ENCODE data around the gene TFF2.

TFF2 gene

GRCh38 chr21:42311160-42311559 lies 39.6 kb downstream of the TFF2 start:
- DNase-seq = no peak
- Histone ChIP-seq H3K27ac (no peak overlapping the region), H3K36me3 (replicated peaks) (no peaks in the 10 kb centered on the region), H3K4me3 (ENCODE audit: low read depth, low read length) (no peak overlapping the region), H3K27me3 (replicated peaks) (no peaks in the 10 kb centered on the region)
- TF ChIP-seq CTCF (IDR thresholded peaks at IDR 0.05; ENCODE audit: low read depth, low read length, missing control alignments) = no peak
- in situ Hi-C loops (cut with HindIII; ENCODE audit: low pct_ligation_motif_present, low sequenced_read_pairs) = no loop called here

- Histone ChIP-seq H3K36me3 (replicated peaks) (no peaks in the 10 kb centered on the region), H3K27me3 (replicated peaks) (no peaks in the 10 kb centered on the region), H3K27ac (no peak overlapping the region), H3K4me3 (ENCODE audit: low read depth, low read length) (no peak overlapping the region)
- DNase-seq = no peak
- no peak for TF ChIP-seq CTCF (IDR thresholded peaks at IDR 0.05; ENCODE audit: low read depth, low read length, missing control alignments)
- in situ Hi-C loops (cut with HindIII; ENCODE audit: low pct_ligation_motif_present, low sequenced_read_pairs) = no loop called here
Observed at GRCh38 chr21:42310411-42311001, 40.3 kb downstream of the TFF2 start.

DNA sequence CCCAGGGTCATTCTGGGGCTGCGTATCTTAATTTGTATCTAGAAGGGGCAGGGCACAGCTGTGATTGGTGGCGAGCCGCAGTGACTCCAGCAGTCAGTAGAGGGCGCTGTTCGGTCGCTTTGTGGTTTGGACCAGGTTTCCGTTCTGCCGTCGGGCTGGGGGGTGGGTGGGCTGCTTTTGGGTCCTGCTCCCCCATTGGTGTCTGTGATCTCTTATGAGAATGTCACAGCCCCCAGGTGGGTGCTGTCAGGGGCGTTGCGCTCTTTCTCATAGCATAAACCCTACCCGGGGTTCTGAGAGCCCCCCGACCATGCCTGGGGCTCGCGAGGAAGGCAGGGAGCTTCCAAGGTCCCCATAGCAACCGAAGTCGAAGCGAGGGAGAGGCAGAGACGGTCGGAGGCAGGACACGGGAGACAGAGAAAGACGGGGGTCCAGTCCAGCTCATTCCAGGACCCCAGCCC lies 41.0 kb downstream of the TFF2 start:
- no peak overlapping the region for H3K27ac ChIP-seq
- no peak overlapping the region for H3K4me3 ChIP-seq (ENCODE audit: low read depth, low read length)
- H3K27me3 ChIP-seq (replicated peaks) = no peaks in the 10 kb centered on the region
- H3K36me3 ChIP-seq (replicated peaks) = no peaks in the 10 kb centered on the region
- in situ Hi-C loops (cut with HindIII; ENCODE audit: low pct_ligation_motif_present, low sequenced_read_pairs) = no loop called here
- DNase-seq = peak; percentile 18
- peak; percentile 81 for TF ChIP-seq CTCF (IDR thresholded peaks at IDR 0.05; ENCODE audit: low read depth, low read length, missing control alignments)

- no peaks in the 10 kb centered on the region for H3K27me3 ChIP-seq (replicated peaks)
- DNase-seq = no peak
- in situ Hi-C loops (cut with HindIII; ENCODE audit: low pct_ligation_motif_present, low sequenced_read_pairs) = no loop called here
- H3K4me3 ChIP-seq (ENCODE audit: low read depth, low read length) = no peak overlapping the region
- H3K36me3 ChIP-seq (replicated peaks) = no peaks in the 10 kb centered on the region
- H3K27ac ChIP-seq = no peak overlapping the region
- no peak for TF ChIP-seq CTCF (IDR thresholded peaks at IDR 0.05; ENCODE audit: low read depth, low read length, missing control alignments)
Observed at GRCh38 chr21:42308914-42309752, 41.7 kb downstream of the TFF2 start.

- Histone ChIP-seq H3K27ac (no peak overlapping the region), H3K4me3 (ENCODE audit: low read depth, low read length) (no peak overlapping the region), H3K36me3 (replicated peaks) (no peaks in the 10 kb centered on the region), H3K27me3 (replicated peaks) (no peaks in the 10 kb centered on the region)
- in situ Hi-C loops (cut with HindIII; ENCODE audit: low pct_ligation_motif_present, low sequenced_read_pairs) = no loop called here
- TF ChIP-seq CTCF (IDR thresholded peaks at IDR 0.05; ENCODE audit: low read depth, low read length, missing control alignments) = no peak
- no peak for DNase-seq
Observed at GRCh38 chr21:42308161-42308913, 42.5 kb downstream of the TFF2 start.

All from brain microvascular endothelial cell (primary cell).